GM23338 (cell line): Measurements from ENCODE around the gene SPTA1. TPM values are rescaled to one million over a fixed set of nuclear protein-coding genes. Genes with fewer than 3 reads are reported as not detected.

Experiments used
- ATAC-seq: fragments of 200-7000 bp; cut with Tn5 transposase; 3 replicates; pipeline ENCODE4 v1.9.1; 2020
- DNase-seq: peaks from one replicate; pipeline ENCODE4 v3.0.0-alpha.2; 2015; ENCODE audit warnings: low spot score
- H2AFZ ChIP-seq: fragments of 200-600 bp; sonication (generic); 2 replicates; pipeline ENCODE4 v1.8.0; 2016; ENCODE audit warnings: antibody characterized with exemption, mild to moderate bottlenecking, moderate library complexity
- H3F3A ChIP-seq: fragments of 200-600 bp; sonication (generic); replicated peaks from 2 replicates; pipeline ENCODE4 v1.8.0; 2017; ENCODE audit warnings: antibody characterized with exemption, mixed run types, low read depth
- H3K27ac ChIP-seq: fragments of 200-600 bp; sonication (generic); 2 replicates; pipeline ENCODE4 v1.6.1; 2016; ENCODE audit warnings: low read depth
- H3K27me3 ChIP-seq: fragments of 200-600 bp; sonication (generic); 2 replicates; pipeline ENCODE4 v1.8.0; 2016; ENCODE audit warnings: mild to moderate bottlenecking, mixed run types, moderate library complexity; ENCODE audit not compliant: insufficient read depth
- H3K36me3 ChIP-seq: fragments of 200-600 bp; sonication (generic); 2 replicates; pipeline ENCODE4 v1.8.0; 2016; ENCODE audit warnings: mild to moderate bottlenecking; ENCODE audit not compliant: insufficient read depth
- H3K4me1 ChIP-seq: fragments of 200-600 bp; sonication (generic); 2 replicates; pipeline ENCODE4 v1.8.0; 2016; ENCODE audit warnings: mild to moderate bottlenecking, moderate library complexity; ENCODE audit not compliant: insufficient read depth
- H3K4me2 ChIP-seq: fragments of 200-600 bp; sonication (generic); 2 replicates; pipeline ENCODE4 v1.7.1; 2017; ENCODE audit warnings: mixed run types
- H3K4me3 ChIP-seq: fragments of 200-600 bp; sonication (generic); 2 replicates; pipeline ENCODE4 v1.6.1; 2016; ENCODE audit warnings: mixed run types
- H3K79me2 ChIP-seq: fragments of 200-600 bp; sonication (generic); replicated peaks from 2 replicates; pipeline ENCODE4 v1.8.0; 2017; ENCODE audit warnings: mild to moderate bottlenecking; ENCODE audit not compliant: insufficient read depth
- H3K9me2 ChIP-seq: fragments of 200-600 bp; sonication (generic); 2 replicates; pipeline ENCODE4 v1.8.0; 2017; ENCODE audit not compliant: insufficient read depth
- H4K20me1 ChIP-seq: fragments of 200-600 bp; sonication (generic); replicated peaks from 2 replicates; pipeline ENCODE4 v1.8.0; 2017; ENCODE audit warnings: mild to moderate bottlenecking; ENCODE audit not compliant: insufficient read depth
- H3K27ac Mint-ChIP-seq: 2 replicates; pipeline ENCODE4 v1.8.0; 2020; ENCODE audit warnings: inconsistent platforms, mild to moderate bottlenecking, moderate library complexity, mixed read lengths
- H3K27me3 Mint-ChIP-seq: 3 replicates; pipeline ENCODE4 v1.8.0; 2022; ENCODE audit warnings: low read depth, mild to moderate bottlenecking, moderate library complexity, mixed read lengths, inconsistent platforms; ENCODE audit not compliant: insufficient read depth, poor library complexity
- H3K36me3 Mint-ChIP-seq: 3 replicates; pipeline ENCODE4 v1.8.0; 2021; ENCODE audit warnings: low read depth, mild to moderate bottlenecking, inconsistent platforms, moderate library complexity, mixed read lengths
- H3K4me1 Mint-ChIP-seq: 3 replicates; pipeline ENCODE4 v1.8.0; 2020; ENCODE audit warnings: mild to moderate bottlenecking, inconsistent platforms, mixed read lengths
- H3K4me3 Mint-ChIP-seq: 3 replicates; pipeline ENCODE4 v1.8.0; 2021; ENCODE audit warnings: moderate library complexity, mild to moderate bottlenecking, inconsistent platforms, mixed read lengths
- H3K9me3 Mint-ChIP-seq: 3 replicates; pipeline ENCODE4 v1.8.0; 2020; ENCODE audit warnings: moderate library complexity, mild to moderate bottlenecking, inconsistent platforms, mixed read lengths
- CREB1 ChIP-seq: fragments of 250-450 bp; sonication (Bioruptor Pico); IDR thresholded peaks from 2 replicates; pipeline ENCODE4 v1.5.0; 2020; ENCODE audit warnings: low read depth, mild to moderate bottlenecking, moderate library complexity
- CTCF ChIP-seq, 2 experiments: fragments of 200-600 bp in 1 of 2; sonication (generic) in 1 of 2; conservative IDR thresholded peaks; 2 replicates each; pipeline versions ENCODE4 v1.5.1 to v1.6.1; 2016 to 2017; ENCODE audit warnings: antibody characterized with exemption in 2 of 2, low read depth in 2 of 2, mild to moderate bottlenecking in 2 of 2, moderate library complexity in 1 of 2
- ETS1 ChIP-seq: IDR thresholded peaks from 2 replicates; pipeline ENCODE4 v1.6.1; 2016; ENCODE audit warnings: antibody characterized with exemption
- EZH2 ChIP-seq: fragments of 200-600 bp; sonication (generic); IDR thresholded peaks from one replicate; pipeline ENCODE4 v1.8.0; 2017; ENCODE audit warnings: antibody characterized with exemption, mild to moderate bottlenecking, low read depth; ENCODE audit not compliant: unreplicated experiment
- EZH2phosphoT487 ChIP-seq: fragments of 200-600 bp; sonication (generic); IDR thresholded peaks from one replicate; pipeline ENCODE4 v1.8.1; 2018; ENCODE audit warnings: antibody characterized with exemption; ENCODE audit not compliant: unreplicated experiment
- JUNB ChIP-seq: IDR thresholded peaks from one replicate; pipeline ENCODE4 v1.6.1; 2016; ENCODE audit warnings: antibody characterized with exemption; ENCODE audit not compliant: unreplicated experiment
- NANOG ChIP-seq: IDR thresholded peaks from 2 replicates; pipeline ENCODE4 v1.6.1; 2016; ENCODE audit warnings: antibody characterized with exemption, borderline replicate concordance
- REST ChIP-seq: IDR thresholded peaks from one replicate; pipeline ENCODE4 v1.6.1; 2018; ENCODE audit warnings: antibody characterized with exemption; ENCODE audit not compliant: unreplicated experiment
- STAT1 ChIP-seq: IDR thresholded peaks from one replicate; pipeline ENCODE4 v1.6.1; 2016; ENCODE audit warnings: antibody characterized with exemption; ENCODE audit not compliant: unreplicated experiment
- ZNF331 ChIP-seq: fragments of 250-450 bp; sonication (Bioruptor Pico); IDR thresholded peaks from 2 replicates; pipeline ENCODE4 v1.5.0; 2020; ENCODE audit warnings: low read depth, mild to moderate bottlenecking, moderate library complexity
- polyA plus RNA-seq: library from polyadenylated mRNA; unstranded; fragments of >200 nt; fragmentation: Nextera tagmentation; extraction: Ambion mirVana; gene quantifications from 2 replicates; pipeline ENCODE4 v1.2.1, GENCODE V29; 2016
- total RNA-seq: library from RNA; depleted of rRNA; stranded (reverse); fragments of >200 nt; shearing (Covaris generic); gene quantifications from 2 replicates; pipeline ENCODE4 v1.2.3, GENCODE V29; 2014

Gene SPTA1
- total and polyA plus RNA-seq, 2 experiments from 2014 or later = not detected

DNA sequence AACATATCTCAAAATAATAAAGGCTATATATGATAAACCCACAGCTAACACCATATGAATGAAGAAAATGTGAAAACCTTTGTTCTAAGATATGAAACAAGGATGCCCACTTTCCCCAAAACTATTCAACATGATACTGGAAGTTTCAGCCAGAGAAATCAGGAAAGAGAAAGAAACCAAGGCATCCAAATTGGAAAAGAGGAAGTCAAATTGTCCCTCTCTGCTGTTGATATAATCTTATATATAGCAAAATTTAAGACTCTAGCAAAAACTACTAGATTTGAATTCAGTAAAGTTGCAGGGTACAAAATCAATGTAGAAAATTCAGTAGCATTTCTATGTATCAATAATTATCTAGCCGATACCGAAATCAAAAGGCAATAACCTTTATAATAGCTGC is 85.8 kb downstream of the SPTA1 start (continued):
- no peak for TF ChIP-seq REST
- TF ChIP-seq EZH2phosphoT487 = no peak
- no peak for TF ChIP-seq ETS1
- no peak for TF ChIP-seq CTCF (conservative IDR thresholded peaks at IDR 0.05; ENCODE audit: low read depth in 2 of 2)
- TF ChIP-seq JUNB = no peak
- no peak for TF ChIP-seq STAT1
- TF ChIP-seq ZNF331 (CRISPR knock-in tag) = no peak

GRCh38 chr1:158586942-158587341 is 99.6 kb downstream of the SPTA1 start:
- no peak overlapping the region for H3K4me3 Mint-ChIP-seq
- no peak overlapping the region for H2AFZ ChIP-seq
- H3K36me3 Mint-ChIP-seq = peaks cover 8% of the 10 kb centered on the region; the same call in 2 of the 3 replicates
- no peak overlapping the region for H3K4me3 ChIP-seq
- TF ChIP-seq ZNF331 (CRISPR knock-in tag) (no peak), EZH2 (no peak), STAT1 (no peak), JUNB (no peak), CREB1 (no peak), NANOG (no peak), CTCF (conservative IDR thresholded peaks at IDR 0.05; ENCODE audit: low read depth in 2 of 2) (no peak), REST (no peak)
- ATAC-seq (no peak), DNase-seq (no peak)
- H3K27me3 ChIP-seq = no peaks in the 10 kb centered on the region
- H4K20me1 ChIP-seq = no peaks in the 10 kb centered on the region
- no peaks in the 10 kb centered on the region for H3K27me3 Mint-ChIP-seq
- no peaks in the 10 kb centered on the region for H3F3A ChIP-seq
- H3K4me2 ChIP-seq = no peak overlapping the region
- H3K9me3 Mint-ChIP-seq = peaks cover 15% of the 10 kb centered on the region
- H3K79me2 ChIP-seq = no peaks in the 10 kb centered on the region
- H3K9me2 ChIP-seq = no peaks in the 10 kb centered on the region
- H3K4me1 ChIP-seq = no peaks in the 10 kb centered on the region
- H3K27ac Mint-ChIP-seq = no peak overlapping the region
- peaks cover 4% of the 10 kb centered on the region; the same call in 1 of the 2 replicates for H3K36me3 ChIP-seq
- no peak overlapping the region for H3K27ac ChIP-seq
- H3K4me1 Mint-ChIP-seq = no peaks in the 10 kb centered on the region
